GM12891 (cell line): ENCODE measurements around the gene C11orf97.

Experiments
- PAX5 ChIP-seq: IDR thresholded peaks from 2 replicates; pipeline ENCODE4 v1.6.1; 2011; ENCODE audit warnings: low read length, moderate library complexity, mild to moderate bottlenecking; ENCODE audit not compliant: insufficient read depth, severe bottlenecking
- POLR2A ChIP-seq: IDR thresholded peaks from 2 replicates; pipeline ENCODE4 v1.6.1; 2011; ENCODE audit warnings: low read depth, low read length, control low read depth
- POLR2AphosphoS5 ChIP-seq: IDR thresholded peaks from 2 replicates; pipeline ENCODE4 v1.6.1; 2011; ENCODE audit warnings: low read depth, low read length, control low read depth
- SPI1 ChIP-seq: IDR thresholded peaks from 2 replicates; pipeline ENCODE4 v1.6.1; 2011; ENCODE audit warnings: low read depth, low read length, control low read depth

DNA sequence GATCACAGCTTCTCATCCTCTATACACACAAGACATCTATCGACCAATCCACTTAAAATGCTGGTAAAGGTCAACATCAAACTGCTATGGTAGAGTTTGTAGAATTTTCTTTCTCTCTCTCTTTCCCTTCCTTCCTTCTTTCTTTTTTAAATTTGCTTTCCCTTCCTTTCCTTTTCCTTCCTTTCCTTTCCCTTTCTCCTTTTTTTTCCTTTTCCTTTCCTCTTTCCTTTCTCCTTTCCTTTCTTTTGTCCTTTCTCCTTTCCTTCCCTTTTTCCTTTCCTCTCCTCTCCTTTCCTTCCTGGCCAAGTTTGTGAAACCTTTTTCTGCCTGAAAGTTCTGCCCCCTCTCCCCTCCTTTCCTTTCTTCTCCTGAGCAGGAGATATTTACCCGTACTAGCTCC is 3.1 kb downstream of the C11orf97 start:
- TF ChIP-seq POLR2A (no peak), POLR2AphosphoS5 (no peak), SPI1 (no peak), PAX5 (no peak)
